HEK293T (cell line): Measurements from ENCODE around the gene ZNF862.

Source experiments
- ARNT ChIP-seq: fragments of 450-650 bp; IDR thresholded peaks from 2 replicates; pipeline ENCODE4 v1.6.1; 2017; ENCODE audit warnings: mild to moderate bottlenecking
- BHLHE40 ChIP-seq: fragments of 450-650 bp; IDR thresholded peaks from 2 replicates; pipeline ENCODE4 v1.6.1; 2016; ENCODE audit warnings: mild to moderate bottlenecking, moderate library complexity, borderline replicate concordance
- CTBP1 ChIP-seq: fragments of 450-650 bp; IDR thresholded peaks from 2 replicates; pipeline ENCODE4 v1.6.1; 2016; ENCODE audit warnings: borderline replicate concordance
- ELF4 ChIP-seq: fragments of 450-650 bp; IDR thresholded peaks from 2 replicates; pipeline ENCODE4 v1.6.1; 2017; ENCODE audit warnings: antibody characterized with exemption
- FOXA1 ChIP-seq: fragments of 450-650 bp; IDR thresholded peaks from 2 replicates; pipeline ENCODE4 v1.6.1; 2016; ENCODE audit warnings: mild to moderate bottlenecking
- FOXK2 ChIP-seq: fragments of 450-650 bp; IDR thresholded peaks from 2 replicates; pipeline ENCODE4 v1.6.1; 2016; ENCODE audit warnings: mild to moderate bottlenecking
- FOXM1 ChIP-seq: fragments of 450-650 bp; IDR thresholded peaks from 2 replicates; pipeline ENCODE4 v1.6.1; 2017; ENCODE audit warnings: mild to moderate bottlenecking, borderline replicate concordance
- HDGF ChIP-seq: fragments of 450-650 bp; IDR thresholded peaks from 2 replicates; pipeline ENCODE4 v1.6.1; 2017; ENCODE audit warnings: antibody characterized with exemption, borderline replicate concordance
- L3MBTL2 ChIP-seq: fragments of 450-650 bp; conservative IDR thresholded peaks from 2 replicates; pipeline ENCODE4 v1.6.1; 2016; ENCODE audit warnings: mild to moderate bottlenecking
- NFRKB ChIP-seq: fragments of 450-650 bp; IDR thresholded peaks from 2 replicates; pipeline ENCODE4 v1.6.1; 2016; ENCODE audit warnings: mild to moderate bottlenecking, moderate library complexity
- SP1 ChIP-seq: fragments of 450-650 bp; IDR thresholded peaks from 2 replicates; pipeline ENCODE4 v1.6.1; 2017
- SUZ12 ChIP-seq: fragments of 450-650 bp; IDR thresholded peaks from 2 replicates; pipeline ENCODE4 v1.6.1; 2016; ENCODE audit warnings: mild to moderate bottlenecking
- TARDBP ChIP-seq: fragments of 450-650 bp; IDR thresholded peaks from 2 replicates; pipeline ENCODE4 v1.6.1; 2016
- ZNF384 ChIP-seq: fragments of 450-650 bp; IDR thresholded peaks from 2 replicates; pipeline ENCODE4 v1.6.1; 2016

DNA sequence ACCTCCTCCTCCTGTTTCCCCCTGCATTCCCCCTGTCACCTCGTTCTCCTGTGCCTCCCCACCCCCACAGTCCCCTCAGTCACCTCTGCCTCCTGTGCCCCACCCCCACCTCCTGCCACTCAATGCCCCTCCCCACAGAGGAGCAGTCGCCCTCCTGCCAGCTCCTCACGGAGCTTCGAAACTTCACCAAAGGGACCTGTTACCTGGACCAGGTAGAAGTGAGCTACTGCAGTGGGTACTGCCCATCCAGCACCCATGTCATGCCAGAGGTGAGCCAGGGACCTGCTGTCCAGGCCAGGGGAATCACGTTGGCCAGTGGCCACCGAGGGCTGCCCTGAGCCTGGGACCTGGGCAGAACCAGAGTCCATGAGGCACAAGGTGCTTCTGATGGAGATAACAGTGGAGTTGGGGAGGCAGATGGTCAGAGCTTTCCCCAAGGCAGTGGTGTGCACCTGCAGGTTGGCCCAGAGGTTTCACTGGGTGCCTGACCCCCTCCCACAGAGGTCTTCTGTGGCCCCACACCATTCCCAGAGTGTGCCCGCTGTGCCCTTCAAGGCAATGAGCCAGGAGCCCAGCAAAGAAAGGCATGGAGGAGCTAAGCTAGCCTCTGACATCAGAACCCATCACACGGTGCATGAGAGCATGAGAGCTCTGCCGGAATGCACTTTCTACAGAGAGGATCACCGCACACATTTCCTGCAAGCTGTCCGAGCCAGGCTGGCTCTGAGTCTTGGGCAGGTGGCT, 7.0 kb upstream of the ZNF862 start:
- TF ChIP-seq NFRKB (no peak), CTBP1 (no peak), FOXM1 (no peak), ZNF384 (no peak), TARDBP (no peak), BHLHE40 (no peak), FOXK2 (no peak), SP1 (no peak), HDGF (no peak), SUZ12 (no peak), FOXA1 (no peak), L3MBTL2 (no peak), ARNT (no peak), ELF4 (no peak)
